Stomach (tissue), 9 donors: Measurements from ENCODE around the gene DLGAP1. TPM values are rescaled to one million over a fixed set of nuclear protein-coding genes. Genes with fewer than 3 reads are reported as not detected.

Experiments used
- DNase-seq, 2 donors: peaks; one replicate each; pipeline versions ENCODE4 v3.0.0 to v3.0.0-alpha.2; 2013 to 2019
- H3K27ac ChIP-seq, 5 donors: fragments of 200-600 bp in 4 of 5; sonication (generic) in 4 of 5; one replicate each; pipeline ENCODE4 v1.5.1; 2013 to 2019; ENCODE audit warnings: mild to moderate bottlenecking in 1 of 5, moderate library complexity in 1 of 5
- H3K27me3 ChIP-seq, 3 donors: fragments of 200-600 bp; sonication (generic); one replicate each; pipeline ENCODE4 v1.5.1; 2017 to 2019; ENCODE audit warnings: mixed run types in 1 of 3
- H3K36me3 ChIP-seq, 4 donors: fragments of 200-600 bp; sonication (generic); 1 replicate in 3 of 4; 2 replicates in 1 of 4; pipeline ENCODE4 v1.5.1; 2016 to 2019
- H3K4me1 ChIP-seq, 4 donors: fragments of 200-600 bp; sonication (generic); one replicate each; pipeline ENCODE4 v1.5.1; 2016 to 2019
- H3K4me3 ChIP-seq, 4 donors: fragments of 200-600 bp; sonication (generic) in 3 of 4; one replicate each; pipeline ENCODE4 v1.5.1; 2016 to 2019; ENCODE audit warnings: mild to moderate bottlenecking in 1 of 4
- H3K9me3 ChIP-seq, 4 donors: fragments of 200-600 bp; sonication (generic); one replicate each; pipeline ENCODE4 v1.5.1; 2016 to 2019
- CTCF ChIP-seq, 7 experiments: fragments of 450-650 bp in 4 of 7; fragments of 200-600 bp in 3 of 7; sonication (generic) in 3 of 7; IDR thresholded peaks; one replicate each; pipeline ENCODE4 v1.5.1; 2016 to 2019; ENCODE audit warnings: antibody characterized with exemption in 7 of 7, control low read depth in 2 of 7, mild to moderate bottlenecking in 1 of 7
- EP300 ChIP-seq: sonication (generic); formaldehyde crosslinking; IDR thresholded peaks from one replicate; pipeline ENCODE4 v1.6.1; 2017; ENCODE audit warnings: antibody characterized with exemption
- POLR2A ChIP-seq, 4 donors: fragments of 450-650 bp; IDR thresholded peaks; one replicate each; pipeline ENCODE4 v1.6.1; 2016; ENCODE audit warnings: antibody characterized with exemption in 4 of 4, control low read depth in 2 of 4, mild to moderate bottlenecking in 1 of 4, moderate library complexity in 1 of 4
- POLR2AphosphoS5 ChIP-seq, 3 donors: sonication (generic); formaldehyde crosslinking; IDR thresholded peaks; one replicate each; pipeline ENCODE4 v1.6.1; 2016; ENCODE audit warnings: antibody characterized with exemption in 3 of 3
- WGBS, 5 donors: extraction: QIAGEN DNeasy Blood & Tissue Kit in 3 of 5; methylation state at CpG; one replicate each; pipeline versions ENCODE4 v1.1.5 to v1.1.7; 2013 to 2018; 5-methylcytosine and 5-hydroxymethylcytosine counted together
- intact Hi-C: fragments of 100-400 bp; cut with DNase I; formaldehyde crosslinking; loops from one replicate; pipeline ENCODE4 v1.15.1; 2023; ENCODE audit warnings: low total_unique reads
- polyA plus RNA-seq, 3 donors: library from polyadenylated mRNA; stranded (reverse); fragments of 200-250 nt; gene quantifications; one replicate each; pipeline ENCODE4 v1.2.3, GENCODE V29; 2013
- total RNA-seq, 5 donors: library from RNA; depleted of rRNA; stranded (reverse); fragments of >200 nt; gene quantifications; one replicate each; pipeline versions ENCODE4 v1.1.0 to v1.2.3, GENCODE V29; 2014 to 2016
- donor health status: healthy with polysubstance abuse.
- donor health status: Bipolar disorder and iron deficiency.
- donor health status: healthy.

DLGAP1 gene
- total and polyA plus RNA-seq, 8 donors, result 0.06 to 7.0 (median 1.3) TPM; not detected in 1

GRCh38 chr18:3458952-3459853 lies 995.9 kb downstream of the DLGAP1 start:
- WGBS, 5 donors, result 65 to 80% (median 75%) methylated on average over 5 of the region's 5 CpGs
- Histone ChIP-seq H3K27me3 (no peaks in the 10 kb centered on the region), H3K9me3 (peaks cover 0 to 7% (median 2%) of the 10 kb centered on the region in 4 donors), H3K4me3 (no peak overlapping the region), H3K4me1 (peaks cover 36 to 56% (median 47%) of the 10 kb centered on the region in 4 donors), H3K27ac (peak overlapping the region in 4 of 5 donors; percentile 45 to 99 (median 99)), H3K36me3 (peaks cover 20 to 51% (median 37%) of the 10 kb centered on the region in 4 donors)
- no peak for DNase-seq
- TF ChIP-seq EP300, result no peak
- TF ChIP-seq POLR2AphosphoS5 (IDR thresholded peaks at IDR 0.05), result peak in 1 of 3 donors; percentile 34
- intact Hi-C loops, result loop anchor here (10.0 kb wide), 2 partner anchors 126 to 174 kb away; no protein-coding TSS in a partner anchor

GRCh38 chr18:3458378-3458777 lies 996.7 kb downstream of the DLGAP1 start:
- peak overlapping the region in 4 of 5 donors; percentile 45 to 99 (median 99) for H3K27ac ChIP-seq
- H3K4me3 ChIP-seq, result no peak overlapping the region
- H3K27me3 ChIP-seq, result no peaks in the 10 kb centered on the region
- peaks cover 37 to 65% (median 51%) of the 10 kb centered on the region in 4 donors for H3K4me1 ChIP-seq
- intact Hi-C loops, result loop anchor here (10.0 kb wide), 2 partner anchors 126 to 174 kb away; no protein-coding TSS in a partner anchor
- H3K9me3 ChIP-seq, result peaks cover 0 to 7% (median 2%) of the 10 kb centered on the region in 4 donors
- no peak for DNase-seq
- H3K36me3 ChIP-seq, result peaks cover 20 to 51% (median 37%) of the 10 kb centered on the region in 4 donors
- TF ChIP-seq EP300, result no peak
- TF ChIP-seq POLR2A (IDR thresholded peaks at IDR 0.05), result no peak
- no peak for TF ChIP-seq CTCF (IDR thresholded peaks at IDR 0.05)
- peak in 1 of 3 donors; percentile 16 for TF ChIP-seq POLR2AphosphoS5 (IDR thresholded peaks at IDR 0.05)
- WGBS, 5 donors, result 16 to 35% (median 30%) methylated on average over 3 of the region's 3 CpGs

- H3K9me3 ChIP-seq, result peaks cover 0 to 7% (median 2%) of the 10 kb centered on the region in 4 donors
- intact Hi-C loops, result loop anchor here (10.0 kb wide), 2 partner anchors 128 to 172 kb away; no protein-coding TSS in a partner anchor
- peaks cover 20 to 51% (median 37%) of the 10 kb centered on the region in 4 donors for H3K36me3 ChIP-seq
- TF ChIP-seq EP300, result no peak
- no peak for TF ChIP-seq CTCF (IDR thresholded peaks at IDR 0.05)
- TF ChIP-seq POLR2A (IDR thresholded peaks at IDR 0.05), result no peak
- TF ChIP-seq POLR2AphosphoS5 (IDR thresholded peaks at IDR 0.05), result no peak
- H3K27ac ChIP-seq, result peak overlapping the region; percentile 52 to 99 (median 99)
- H3K27me3 ChIP-seq, result no peaks in the 10 kb centered on the region
- 30 to 69% (median 41%) methylated on average over 15 of the region's 15 CpGs for WGBS, 5 donors
- peak overlapping the region in 1 of 4 donors; percentile 30 for H3K4me3 ChIP-seq
- peaks cover 46 to 75% (median 58%) of the 10 kb centered on the region in 4 donors for H3K4me1 ChIP-seq
- peak in 1 of 2 donors; percentile 35 for DNase-seq
Measured at GRCh38 chr18:3457261-3457724, 997.8 kb downstream of the DLGAP1 start.

- Histone ChIP-seq H3K27me3 (no peaks in the 10 kb centered on the region), H3K27ac (peak overlapping the region in 4 of 5 donors; percentile 99), H3K4me3 (peak overlapping the region in 1 of 4 donors; percentile 30), H3K4me1 (peaks cover 46 to 75% (median 58%) of the 10 kb centered on the region in 4 donors), H3K9me3 (peaks cover 0 to 7% (median 0%) of the 10 kb centered on the region in 4 donors), H3K36me3 (peaks cover 20 to 45% (median 34%) of the 10 kb centered on the region in 4 donors)
- 18 to 38% (median 19%) methylated on average over 1 of the region's 1 CpG for WGBS, 5 donors
- TF ChIP-seq CTCF (IDR thresholded peaks at IDR 0.05), result no peak
- TF ChIP-seq POLR2AphosphoS5 (IDR thresholded peaks at IDR 0.05), result peak in 2 of 3 donors; percentile 15 to 29
- intact Hi-C loops, result loop anchor here (10.0 kb wide), 2 partner anchors 128 to 172 kb away; no protein-coding TSS in a partner anchor
- peak in 1 of 2 donors; percentile 83 for DNase-seq
Measured at GRCh38 chr18:3456686-3457069, 998.4 kb downstream of the DLGAP1 start.
